Kidney epithelial cell (primary cell): Measurements from ENCODE around the gene PSG4. TPM values are rescaled to one million over a fixed set of nuclear protein-coding genes. Genes with fewer than 3 reads are reported as not detected.
"Not testable (repeated sequence)": the region's sequence is repeated elsewhere in the genome, so short reads cannot be mapped to it uniquely, and the experiment has no call there.

Experiments used
- DNase-seq: peaks from one replicate; pipeline ENCODE4 v3.0.0-alpha.2; 2010; ENCODE audit warnings: low read depth
- H3K27me3 ChIP-seq: 2 replicates; pipeline ENCODE4 v1.6.0; 2011; ENCODE audit warnings: low read length; ENCODE audit not compliant: control insufficient read depth, insufficient read depth
- H3K36me3 ChIP-seq: 2 replicates; pipeline ENCODE4 v1.5.1; 2011; ENCODE audit warnings: low read length; ENCODE audit not compliant: control insufficient read depth, insufficient read depth
- H3K4me3 ChIP-seq: 2 replicates; pipeline ENCODE4 v1.5.1; 2011; ENCODE audit warnings: low read depth, mild to moderate bottlenecking, control low read depth, low read length
- CTCF ChIP-seq: IDR thresholded peaks from 2 replicates; pipeline ENCODE4 v1.5.1; 2011; ENCODE audit warnings: mild to moderate bottlenecking, moderate library complexity, low read length, control low read depth, inconsistent platforms; ENCODE audit not compliant: insufficient read depth, poor library complexity, severe bottlenecking
- total RNA-seq: library from RNA; depleted of rRNA; stranded (reverse); fragments of >200 nt; gene quantifications from 2 replicates; pipeline ENCODE4 v1.2.3, GENCODE V29; 2015

PSG4 gene
- total RNA-seq, 1 donor from 2014 or later: 7.4 TPM

- Histone ChIP-seq H3K36me3 (no peaks in the 10 kb centered on the region), H3K4me3 (no peak overlapping the region), H3K27me3 (no peaks in the 10 kb centered on the region)
- no peak for TF ChIP-seq CTCF
- no peak for DNase-seq
Observed at GRCh38 chr19:43224855-43225253, 19.4 kb upstream of the PSG4 start.

- H3K4me3 ChIP-seq, H3K27me3 ChIP-seq, H3K36me3 ChIP-seq, DNase-seq: not testable (repeated sequence)
Observed at GRCh38 chr19:43224201-43224854, 18.9 kb upstream of the PSG4 start.

- H3K4me3 ChIP-seq, DNase-seq, H3K36me3 ChIP-seq, H3K27me3 ChIP-seq: not testable (repeated sequence)
Observed at GRCh38 chr19:43221891-43222290, 16.5 kb upstream of the PSG4 start.

GRCh38 chr19:43219136-43219535 is 13.7 kb upstream of the PSG4 start:
- not testable (repeated sequence) for DNase-seq, H3K36me3 ChIP-seq, H3K27me3 ChIP-seq, H3K4me3 ChIP-seq

GRCh38 chr19:43215881-43216280 is 10.4 kb upstream of the PSG4 start:
- H3K4me3 ChIP-seq, H3K27me3 ChIP-seq, H3K36me3 ChIP-seq, DNase-seq: not testable (repeated sequence)

DNA sequence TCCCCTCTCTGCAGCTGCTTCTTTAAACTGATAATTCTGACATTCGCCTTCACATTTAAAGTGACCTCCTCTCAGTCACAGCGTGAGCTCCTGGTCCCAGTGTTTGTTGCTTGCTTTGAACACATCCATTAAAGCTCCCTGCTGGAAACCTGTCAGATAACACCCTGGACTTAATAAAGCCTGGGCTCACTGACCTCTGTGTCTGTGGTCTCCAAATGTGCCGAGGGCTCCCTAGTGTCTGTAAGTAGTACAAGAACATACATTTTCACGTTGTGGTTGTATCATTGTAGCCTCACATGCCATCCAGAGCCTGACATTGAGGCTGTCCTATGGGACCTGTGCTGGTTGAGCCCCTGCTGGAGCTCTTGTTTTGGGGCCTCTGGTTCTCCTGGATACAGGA is 2.6 kb upstream of the PSG4 start:
- no peak for DNase-seq
- H3K27me3 ChIP-seq: no peaks in the 10 kb centered on the region
- no peak for TF ChIP-seq CTCF
- H3K36me3 ChIP-seq: no peaks in the 10 kb centered on the region
- no peak overlapping the region for H3K4me3 ChIP-seq

DNA sequence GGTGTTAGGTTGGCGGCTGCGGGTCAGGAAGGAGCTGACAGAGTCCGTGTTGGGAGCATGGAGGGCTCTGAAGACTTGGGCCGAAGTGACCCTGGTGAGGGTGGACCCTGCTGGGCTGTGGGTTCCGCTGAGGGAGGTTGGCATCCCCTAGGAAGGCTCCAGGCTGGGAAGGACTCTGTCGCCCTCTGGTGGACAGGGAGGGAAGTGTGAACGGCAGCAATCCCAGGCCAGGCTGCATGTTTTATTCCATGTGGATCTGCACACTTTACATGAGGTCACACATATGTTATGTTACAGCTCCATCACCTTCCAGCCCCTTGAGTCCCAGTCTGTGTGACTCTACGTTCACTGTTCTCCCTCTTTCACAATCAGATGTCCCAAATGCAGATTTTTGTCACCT is 1.7 kb upstream of the PSG4 start:
- TF ChIP-seq CTCF: peak; percentile 57
- DNase-seq: not testable (repeated sequence)

GRCh38 chr19:43203611-43204010 is 1.8 kb downstream of the PSG4 start:
- H3K27me3 ChIP-seq, DNase-seq, H3K4me3 ChIP-seq, H3K36me3 ChIP-seq: not testable (repeated sequence)

More for the DNA sequence above, 1.7 kb upstream of the PSG4 start:
- H3K4me3 ChIP-seq, H3K27me3 ChIP-seq, H3K36me3 ChIP-seq: not testable (repeated sequence)

DNA sequence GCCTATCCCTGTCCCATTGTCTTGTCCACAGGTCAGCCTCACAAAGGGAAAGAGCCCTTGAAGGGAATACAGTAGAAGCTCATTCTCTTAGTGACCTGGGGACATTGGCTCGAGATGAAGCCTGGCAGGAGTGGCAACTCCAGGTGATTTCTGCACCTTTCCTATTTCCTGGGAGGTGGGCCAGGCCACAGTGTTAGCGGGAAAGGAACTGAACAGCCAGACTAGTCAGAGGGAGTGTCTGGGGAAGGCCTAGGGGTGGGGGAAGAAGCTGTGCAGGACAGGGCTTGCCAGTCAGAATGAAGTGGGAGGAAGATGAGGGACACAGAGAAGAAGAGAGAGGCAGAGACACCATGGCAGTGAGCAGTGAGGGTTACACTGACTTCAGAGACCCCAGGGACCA is 3.5 kb downstream of the PSG4 start:
- H3K36me3 ChIP-seq, DNase-seq, H3K27me3 ChIP-seq, H3K4me3 ChIP-seq: not testable (repeated sequence)

DNA sequence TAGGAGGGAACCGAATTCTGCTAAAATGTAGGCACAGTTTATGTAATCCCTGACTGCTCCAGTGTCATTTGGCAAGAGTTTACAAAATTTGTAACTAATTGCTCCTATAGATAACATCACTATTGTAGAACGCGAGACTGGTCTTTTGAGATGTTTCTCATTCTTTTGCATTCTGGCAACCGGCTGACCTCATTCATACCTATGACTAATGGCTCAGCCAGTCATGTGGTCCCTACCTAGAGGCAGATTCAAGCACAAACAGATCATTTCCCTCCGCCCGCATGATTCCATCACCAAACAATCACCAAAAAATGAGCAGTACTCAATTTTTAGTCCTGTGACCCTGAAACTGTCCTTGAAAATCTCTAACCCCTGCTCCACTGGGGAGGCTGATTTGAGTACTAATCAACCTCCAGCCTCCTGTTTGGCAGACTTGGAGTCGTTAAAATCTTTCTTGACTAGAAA is 4.1 kb downstream of the PSG4 start:
- H3K36me3 ChIP-seq, H3K27me3 ChIP-seq, DNase-seq, H3K4me3 ChIP-seq: not testable (repeated sequence)

DNA sequence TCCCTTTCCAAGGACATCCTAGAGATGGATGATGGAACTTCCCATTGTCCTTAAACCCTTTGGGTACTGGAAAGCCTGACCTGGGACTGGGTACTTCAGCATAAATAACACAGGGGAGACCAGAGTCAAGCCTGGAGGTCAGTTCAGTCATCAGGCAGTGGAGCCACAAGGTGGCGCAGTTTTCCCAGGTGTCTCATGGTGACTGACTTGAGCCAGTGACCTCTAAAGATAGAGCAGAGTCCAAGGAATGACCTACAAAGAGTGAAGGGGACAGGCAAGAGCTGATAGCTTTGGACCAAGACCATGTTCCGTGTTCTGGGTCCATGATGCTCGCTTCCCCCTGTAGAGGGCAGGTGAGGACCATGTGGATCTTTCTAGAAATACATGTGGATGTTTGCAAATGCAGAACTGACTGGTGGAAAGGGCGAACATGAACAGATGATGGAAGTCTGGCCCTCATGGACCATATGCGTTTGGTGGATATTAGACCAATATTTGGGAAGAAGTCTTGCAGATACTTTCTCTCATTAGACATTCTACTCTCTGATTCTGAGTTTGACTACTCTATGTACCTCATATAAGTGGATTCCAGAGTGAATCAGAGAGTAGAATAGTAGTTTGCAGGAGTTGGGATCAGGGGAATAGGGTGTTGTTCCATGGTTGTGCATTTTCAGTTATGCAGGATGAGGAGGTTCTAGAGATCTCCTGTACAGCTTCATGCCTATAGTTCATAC is 6.6 kb downstream of the PSG4 start:
- H3K4me3 ChIP-seq, H3K36me3 ChIP-seq, DNase-seq, H3K27me3 ChIP-seq: not testable (repeated sequence)
